ENCODE data around the gene TMCC2. TPM values are rescaled to one million over a fixed set of nuclear protein-coding genes. Genes with fewer than 3 reads are reported as not detected.

The TMCC2 gene
- polyA plus RNA-seq, 6 donors from 2014 or later = 0.12 to 0.77 (median 0.50) TPM; not detected in 1

DNA sequence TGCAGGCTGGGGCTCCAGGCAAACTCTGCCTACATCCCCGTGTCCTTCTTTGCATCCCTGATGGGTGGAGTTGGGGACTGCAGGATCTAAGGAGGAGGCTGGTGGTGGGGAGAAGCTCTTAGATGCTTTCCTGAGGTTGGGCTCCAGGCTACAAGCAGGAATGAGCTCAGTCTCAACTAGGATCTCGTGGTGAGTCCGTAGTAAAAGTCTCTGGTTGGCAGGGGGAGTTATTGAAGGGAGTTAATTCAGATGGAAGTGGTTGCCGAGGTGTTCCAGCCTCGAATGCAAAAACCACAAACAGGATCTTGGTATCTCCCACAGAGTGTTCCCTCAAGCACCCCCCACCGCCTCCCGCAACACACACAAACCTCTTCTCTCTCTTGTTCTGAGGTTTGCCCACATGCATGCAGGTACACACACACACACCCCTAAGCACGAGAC is 35.0 kb downstream of the TMCC2 start:
- Mint-ChIP-seq H3K4me3 (no peak overlapping the region), H3K27me3 (peaks cover 4 to 22% (median 11%) of the 10 kb centered on the region in 3 donors), H3K4me1 (peaks cover 0 to 10% (median 9%) of the 10 kb centered on the region in 3 donors), H3K9me3 (no peaks in the 10 kb centered on the region), H3K27ac (no peak overlapping the region), H3K36me3 (no peaks in the 10 kb centered on the region)
- DNase-seq (no peak), ATAC-seq (ENCODE audit: low read depth in 2 of 2) (no peak)

DNA sequence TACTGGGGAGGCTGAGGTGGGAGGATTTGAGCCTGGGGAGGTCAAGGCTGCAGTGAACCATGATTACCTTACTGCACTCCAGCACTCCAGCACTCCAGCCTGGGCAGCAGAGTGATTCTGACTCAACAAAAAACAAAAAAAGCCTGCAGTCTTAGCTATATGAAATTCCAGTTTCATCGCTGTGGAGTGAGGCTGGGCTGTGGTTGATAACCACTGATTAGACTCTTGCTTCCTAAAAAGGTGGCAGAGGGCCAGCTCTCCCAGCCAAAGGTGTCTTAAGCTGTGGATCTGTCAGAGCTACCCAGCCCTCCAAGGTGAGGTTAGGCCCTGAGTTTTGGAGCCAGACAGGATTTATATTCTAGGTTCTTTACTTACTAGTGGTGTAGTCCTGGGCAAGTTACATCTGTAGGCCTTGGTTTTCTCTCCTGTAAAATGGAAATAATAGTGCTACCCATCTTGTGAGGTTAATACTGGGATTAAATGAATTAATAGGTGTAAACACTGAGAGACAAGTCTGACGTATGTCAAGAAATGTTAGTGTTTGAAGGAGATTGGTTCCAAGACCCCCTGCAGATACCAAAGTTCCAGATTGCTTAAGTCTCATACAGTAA is 35.9 kb downstream of the TMCC2 start:
- no peak overlapping the region for H3K27ac Mint-ChIP-seq
- DNase-seq = no peak
- no peak for ATAC-seq (ENCODE audit: low read depth in 2 of 2)

DNA sequence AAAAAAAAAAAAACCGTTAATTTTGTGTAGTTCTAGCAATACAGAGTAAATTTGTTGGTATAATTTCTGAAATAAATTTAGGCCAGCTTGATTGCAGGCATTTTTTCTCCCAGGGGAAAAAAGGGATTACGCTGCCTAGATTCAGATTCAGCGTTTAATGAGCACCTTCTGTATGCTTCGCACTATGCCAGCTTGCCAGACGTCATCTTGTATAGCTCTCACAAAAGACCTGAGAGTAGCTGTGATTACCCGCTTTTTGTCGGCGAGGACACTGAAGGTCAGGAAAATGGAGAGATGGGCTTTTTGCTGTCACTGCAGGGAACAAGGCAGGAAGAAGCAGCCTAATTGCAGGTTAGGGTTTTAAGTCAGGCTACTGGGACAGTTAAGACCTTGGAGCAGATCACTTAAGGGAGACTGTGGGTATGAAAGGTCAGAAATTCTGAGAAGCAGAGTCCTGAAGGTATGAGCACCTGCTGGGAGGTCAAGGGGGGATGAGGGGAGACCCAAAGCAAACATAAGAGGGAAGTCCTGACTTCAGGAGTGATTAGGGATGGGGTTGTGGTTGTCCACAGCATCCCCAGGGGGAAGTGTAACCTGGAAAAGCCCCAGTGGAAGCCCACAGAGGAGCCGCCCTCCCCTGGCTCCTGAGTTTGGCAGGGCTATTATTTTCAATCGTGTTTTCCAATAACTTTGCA is 39.0 kb downstream of the TMCC2 start:
- H3K27ac Mint-ChIP-seq = no peak overlapping the region

More for the DNA sequence above, 35.9 kb downstream of the TMCC2 start:
- peaks cover 4 to 28% (median 13%) of the 10 kb centered on the region in 3 donors for H3K27me3 Mint-ChIP-seq
- no peaks in the 10 kb centered on the region for H3K9me3 Mint-ChIP-seq
- no peak overlapping the region for H3K4me3 Mint-ChIP-seq
- H3K4me1 Mint-ChIP-seq = peaks cover 0 to 10% (median 9%) of the 10 kb centered on the region in 3 donors
- H3K36me3 Mint-ChIP-seq = no peaks in the 10 kb centered on the region

DNA sequence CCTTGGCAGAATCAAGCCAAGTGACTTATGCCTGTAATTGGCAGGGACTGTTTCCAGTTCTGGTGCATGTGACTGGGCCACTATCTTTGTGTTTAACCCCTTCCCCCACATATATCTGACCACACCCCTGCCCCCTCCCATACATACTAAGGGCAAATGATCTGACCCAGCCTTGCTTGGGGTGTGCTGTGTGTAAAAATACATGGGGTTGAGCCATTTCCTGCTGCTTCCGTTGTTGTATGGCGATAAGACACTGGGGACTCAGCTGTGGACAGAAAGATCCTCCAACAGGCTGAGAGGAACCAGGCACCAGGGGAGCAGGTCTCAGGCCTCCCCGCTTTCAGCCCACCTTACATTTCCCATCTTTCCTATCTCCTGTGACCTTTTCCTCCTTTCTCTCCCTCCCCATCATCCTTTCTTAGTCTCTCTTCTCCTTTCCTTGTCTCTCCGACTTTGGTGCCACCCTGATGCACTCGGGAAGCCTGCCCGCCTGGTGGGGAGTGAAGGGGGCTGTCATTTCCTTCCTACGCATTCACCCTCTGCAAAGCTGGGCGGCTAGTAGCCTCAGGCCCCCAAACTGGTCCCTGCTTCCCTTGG is 39.7 kb downstream of the TMCC2 start:
- ATAC-seq (ENCODE audit: low read depth in 2 of 2) (no peak), DNase-seq (no peak)
- Mint-ChIP-seq H3K4me1 (peaks cover 0 to 5% (median 4%) of the 10 kb centered on the region in 3 donors), H3K9me3 (no peaks in the 10 kb centered on the region), H3K27me3 (peaks cover 4 to 36% (median 6%) of the 10 kb centered on the region in 3 donors), H3K36me3 (no peaks in the 10 kb centered on the region), H3K4me3 (no peak overlapping the region), H3K27ac (no peak overlapping the region)

More for the DNA sequence above, 39.0 kb downstream of the TMCC2 start:
- peaks cover 0 to 8% (median 7%) of the 10 kb centered on the region in 3 donors for H3K4me1 Mint-ChIP-seq
- H3K27me3 Mint-ChIP-seq = peaks cover 4 to 36% (median 9%) of the 10 kb centered on the region in 3 donors
- H3K4me3 Mint-ChIP-seq = peak overlapping the region in 1 of 8 donors; percentile 64
- DNase-seq (no peak), ATAC-seq (ENCODE audit: low read depth in 2 of 2) (no peak)
- no peaks in the 10 kb centered on the region for H3K36me3 Mint-ChIP-seq
- no peaks in the 10 kb centered on the region for H3K9me3 Mint-ChIP-seq

DNA sequence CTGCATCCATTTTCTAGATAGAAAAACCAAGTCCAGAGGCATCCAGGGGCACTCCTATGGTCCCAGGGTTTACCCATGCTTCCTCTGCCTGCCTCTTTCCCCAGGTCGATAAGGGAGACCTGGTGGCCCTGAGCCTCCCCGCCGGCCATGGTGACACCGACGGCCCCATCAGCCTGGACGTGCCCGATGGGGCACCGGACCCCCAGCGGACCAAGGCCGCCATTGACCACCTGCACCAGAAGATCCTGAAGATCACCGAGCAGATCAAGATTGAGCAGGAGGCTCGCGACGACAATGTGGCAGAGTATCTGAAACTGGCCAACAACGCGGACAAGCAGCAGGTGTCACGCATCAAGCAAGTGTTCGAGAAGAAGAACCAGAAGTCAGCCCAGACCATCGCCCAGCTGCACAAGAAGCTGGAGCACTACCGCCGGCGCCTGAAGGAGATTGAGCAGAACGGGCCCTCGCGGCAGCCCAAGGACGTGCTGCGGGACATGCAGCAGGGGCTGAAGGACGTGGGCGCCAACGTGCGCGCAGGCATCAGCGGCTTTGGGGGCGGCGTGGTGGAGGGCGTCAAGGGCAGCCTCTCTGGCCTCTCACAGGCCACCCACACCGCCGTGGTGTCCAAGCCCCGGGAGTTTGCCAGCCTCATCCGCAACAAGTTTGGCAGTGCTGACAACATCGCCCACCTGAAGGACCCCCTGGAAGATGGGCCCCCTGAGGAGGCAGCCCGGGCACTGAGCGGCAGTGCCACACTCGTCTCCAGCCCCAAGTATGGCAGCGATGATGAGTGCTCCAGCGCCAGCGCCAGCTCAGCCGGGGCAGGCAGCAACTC is 41.3 kb downstream of the TMCC2 start:
- no peak for ATAC-seq (ENCODE audit: low read depth in 2 of 2)
- Mint-ChIP-seq H3K27ac (no peak overlapping the region), H3K4me1 (peaks cover 8 to 16% (median 12%) of the 10 kb centered on the region in 3 donors), H3K36me3 (no peaks in the 10 kb centered on the region), H3K4me3 (no peak overlapping the region), H3K9me3 (no peaks in the 10 kb centered on the region), H3K27me3 (peaks cover 0 to 26% (median 6%) of the 10 kb centered on the region in 3 donors)
- DNase-seq = no peak

DNA sequence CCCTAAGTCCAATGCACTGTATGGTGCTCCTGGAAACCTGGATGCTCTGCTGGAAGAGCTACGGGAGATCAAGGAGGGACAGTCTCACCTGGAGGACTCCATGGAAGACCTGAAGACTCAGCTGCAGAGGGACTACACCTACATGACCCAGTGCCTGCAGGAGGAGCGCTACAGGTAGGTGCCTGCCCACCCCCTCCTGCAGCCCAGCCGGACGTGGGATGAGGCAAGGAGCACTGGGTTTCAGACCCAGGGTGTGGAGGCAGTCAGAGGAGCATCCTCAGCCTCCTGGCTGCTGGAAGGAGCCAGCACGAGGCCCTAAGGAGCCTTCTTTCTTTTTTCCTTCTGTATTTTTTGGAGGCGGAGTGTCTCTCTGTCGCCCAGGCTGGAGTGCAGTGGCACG is 42.0 kb downstream of the TMCC2 start:
- Mint-ChIP-seq H3K4me1 (peaks cover 14 to 22% (median 14%) of the 10 kb centered on the region in 3 donors), H3K4me3 (no peak overlapping the region), H3K27ac (peak overlapping the region in 1 of 6 donors; percentile 26), H3K9me3 (no peaks in the 10 kb centered on the region), H3K27me3 (peaks cover 0 to 26% (median 6%) of the 10 kb centered on the region in 3 donors), H3K36me3 (no peaks in the 10 kb centered on the region)
- ATAC-seq (ENCODE audit: low read depth in 2 of 2) = no peak
- no peak for DNase-seq

DNA sequence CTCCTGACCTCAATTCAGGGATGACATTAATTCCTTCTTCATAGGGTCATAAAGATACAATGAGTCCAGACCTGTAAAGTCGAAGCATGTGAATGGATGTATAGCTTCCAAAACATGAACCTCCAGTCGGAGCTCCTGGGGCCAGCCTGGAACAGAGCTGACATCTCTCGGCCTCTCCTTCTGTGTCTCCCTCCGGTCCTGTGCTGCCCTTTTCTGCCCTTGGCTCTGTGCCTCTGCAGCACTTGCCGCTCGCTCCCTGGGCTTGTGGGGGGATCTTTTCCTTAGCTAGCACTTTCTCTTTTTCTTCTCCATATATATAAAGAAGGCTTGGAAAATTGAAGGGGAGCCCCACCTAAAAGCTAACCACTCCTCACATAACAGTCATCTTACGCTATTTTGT is 42.5 kb downstream of the TMCC2 start:
- no peak for ATAC-seq (ENCODE audit: low read depth in 2 of 2)
- Mint-ChIP-seq H3K4me3 (peak overlapping the region in 1 of 8 donors; percentile 20), H3K27me3 (peaks cover 0 to 26% (median 6%) of the 10 kb centered on the region in 3 donors), H3K36me3 (no peaks in the 10 kb centered on the region), H3K27ac (peak overlapping the region in 3 of 6 donors; percentile 23 to 84 (median 78)), H3K9me3 (no peaks in the 10 kb centered on the region), H3K4me1 (peaks cover 18 to 28% (median 20%) of the 10 kb centered on the region in 3 donors)
- no peak for DNase-seq

DNA sequence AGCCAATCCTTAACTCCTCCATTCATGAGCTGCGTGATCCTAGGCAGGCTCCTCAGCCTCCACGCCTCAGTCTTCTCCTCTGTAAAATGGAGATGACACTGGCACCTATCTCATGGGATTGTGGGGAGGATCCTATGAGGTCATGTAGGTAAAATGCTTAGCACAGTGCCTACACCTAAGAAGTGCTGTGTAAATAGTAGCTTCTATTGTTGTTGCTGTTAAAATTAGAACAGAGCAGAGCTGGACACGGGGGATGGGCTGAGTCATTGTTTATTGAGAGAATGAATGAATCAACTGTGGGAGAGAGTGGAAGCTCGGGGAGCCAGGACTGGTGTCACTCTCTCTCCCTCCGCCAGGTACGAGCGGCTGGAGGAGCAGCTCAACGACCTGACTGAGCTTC is 43.0 kb downstream of the TMCC2 start:
- Mint-ChIP-seq H3K4me3 (no peak overlapping the region), H3K36me3 (no peaks in the 10 kb centered on the region), H3K4me1 (peaks cover 23 to 33% (median 25%) of the 10 kb centered on the region in 3 donors), H3K9me3 (no peaks in the 10 kb centered on the region), H3K27me3 (peaks cover 0 to 26% (median 6%) of the 10 kb centered on the region in 3 donors), H3K27ac (peak overlapping the region in 2 of 6 donors; percentile 23 to 86)
- DNase-seq = no peak
- no peak for ATAC-seq (ENCODE audit: low read depth in 2 of 2)

DNA sequence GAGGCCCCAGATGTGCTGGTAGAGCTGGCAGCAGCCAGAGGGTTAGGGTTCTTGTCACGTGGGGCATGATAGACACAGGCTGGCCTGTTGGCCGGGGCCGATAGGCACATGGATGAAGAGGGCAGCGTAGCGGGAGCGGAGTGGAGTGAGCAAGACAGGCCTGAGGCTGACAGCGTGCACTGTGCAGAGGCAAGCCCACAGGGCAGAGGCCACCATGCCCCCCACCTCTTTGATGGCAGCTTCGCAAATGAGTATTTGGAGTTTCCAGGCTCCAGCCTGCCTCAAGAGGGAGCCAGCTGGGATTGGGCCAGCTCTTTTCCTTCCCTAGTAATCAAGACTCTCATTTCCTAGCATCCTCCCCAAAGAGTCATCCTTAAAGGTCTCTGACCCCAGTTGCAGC is 43.5 kb downstream of the TMCC2 start:
- peaks cover 0 to 26% (median 6%) of the 10 kb centered on the region in 3 donors for H3K27me3 Mint-ChIP-seq
- ATAC-seq (ENCODE audit: low read depth in 2 of 2) = no peak
- no peaks in the 10 kb centered on the region for H3K36me3 Mint-ChIP-seq
- H3K4me3 Mint-ChIP-seq = no peak overlapping the region
- peaks cover 25 to 38% (median 30%) of the 10 kb centered on the region in 3 donors for H3K4me1 Mint-ChIP-seq
- no peak for DNase-seq
- no peaks in the 10 kb centered on the region for H3K9me3 Mint-ChIP-seq
- peak overlapping the region in 1 of 6 donors; percentile 71 for H3K27ac Mint-ChIP-seq

DNA sequence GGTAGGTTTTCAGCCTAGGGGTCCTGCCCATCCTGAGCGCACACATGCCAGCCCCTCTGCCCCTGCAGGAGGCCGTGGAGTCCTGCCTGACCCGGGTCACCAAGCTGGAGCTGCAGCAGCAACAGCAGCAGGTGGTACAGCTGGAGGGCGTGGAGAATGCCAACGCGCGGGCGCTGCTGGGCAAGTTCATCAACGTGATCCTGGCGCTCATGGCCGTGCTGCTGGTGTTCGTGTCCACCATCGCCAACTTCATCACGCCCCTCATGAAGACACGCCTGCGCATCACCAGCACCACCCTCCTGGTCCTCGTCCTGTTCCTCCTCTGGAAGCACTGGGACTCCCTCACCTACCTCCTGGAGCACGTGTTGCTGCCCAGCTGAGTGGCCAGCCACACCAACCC is 44.0 kb downstream of the TMCC2 start:
- H3K27ac Mint-ChIP-seq = no peak overlapping the region
- H3K4me1 Mint-ChIP-seq = peaks cover 27 to 43% (median 35%) of the 10 kb centered on the region in 3 donors

DNA sequence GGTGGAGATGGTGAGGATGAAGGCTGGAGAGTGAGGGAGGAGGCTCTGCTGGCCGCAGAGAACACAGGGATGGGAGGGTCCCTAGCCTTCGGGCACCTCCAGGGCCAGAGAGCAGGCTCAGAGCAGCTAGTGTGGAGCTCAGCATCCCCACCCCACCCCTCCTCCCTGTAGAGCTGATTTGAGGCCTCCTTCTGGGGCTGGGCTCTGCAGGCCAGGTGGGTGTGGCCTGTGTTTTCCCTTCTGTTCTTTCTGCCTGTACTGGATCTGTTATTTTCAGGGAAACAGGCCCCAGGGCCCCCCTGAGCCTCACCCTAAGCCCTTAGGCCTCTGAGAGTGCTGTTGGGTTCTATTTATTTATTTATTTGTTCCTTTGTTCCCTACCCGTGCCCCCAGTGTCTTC is 44.8 kb downstream of the TMCC2 start:
- peaks cover 0 to 24% (median 4%) of the 10 kb centered on the region in 3 donors for H3K27me3 Mint-ChIP-seq
- DNase-seq (no peak), ATAC-seq (ENCODE audit: low read depth in 2 of 2) (no peak)
- H3K9me3 Mint-ChIP-seq = no peaks in the 10 kb centered on the region
- no peaks in the 10 kb centered on the region for H3K36me3 Mint-ChIP-seq
- no peak overlapping the region for H3K4me3 Mint-ChIP-seq
- peaks cover 24 to 49% (median 40%) of the 10 kb centered on the region in 3 donors for H3K4me1 Mint-ChIP-seq
- peak overlapping the region in 1 of 6 donors; percentile 72 for H3K27ac Mint-ChIP-seq

More for the DNA sequence above, 44.0 kb downstream of the TMCC2 start:
- ATAC-seq (ENCODE audit: low read depth in 2 of 2) (no peak), DNase-seq (no peak)
- Mint-ChIP-seq H3K27me3 (peaks cover 0 to 26% (median 6%) of the 10 kb centered on the region in 3 donors), H3K36me3 (no peaks in the 10 kb centered on the region), H3K9me3 (no peaks in the 10 kb centered on the region), H3K4me3 (no peak overlapping the region)

DNA sequence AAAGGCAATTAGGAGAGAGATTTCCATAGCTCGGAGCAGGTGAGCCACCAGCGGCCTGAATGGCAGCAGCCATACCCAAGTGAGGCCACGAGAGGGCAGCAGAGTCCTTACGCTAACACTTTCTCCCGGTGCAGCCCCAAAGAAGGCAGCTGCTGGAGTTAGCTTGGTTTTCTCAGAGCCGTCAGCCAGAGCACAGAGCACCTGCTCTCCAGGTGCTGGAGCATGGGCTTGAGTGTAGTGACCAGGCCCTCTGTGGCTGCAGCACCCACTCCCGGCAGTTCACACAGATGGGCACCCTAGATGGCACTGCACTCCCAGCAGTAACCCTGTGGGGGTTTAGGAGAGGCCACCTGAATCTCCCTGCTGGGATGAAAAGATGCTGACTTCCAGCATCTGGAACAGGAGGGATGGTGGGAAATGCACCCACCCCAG is 45.8 kb downstream of the TMCC2 start:
- ATAC-seq (ENCODE audit: low read depth in 2 of 2) = peak; percentile 66 to 75
- peaks cover 0 to 15% (median 0%) of the 10 kb centered on the region in 3 donors for H3K27me3 Mint-ChIP-seq
- H3K27ac Mint-ChIP-seq = peak overlapping the region; percentile 71 to 94 (median 89)
- no peaks in the 10 kb centered on the region for H3K9me3 Mint-ChIP-seq
- DNase-seq = peak; percentile 79
- H3K4me3 Mint-ChIP-seq = peak overlapping the region; percentile 4 to 87 (median 82)
- H3K36me3 Mint-ChIP-seq = no peaks in the 10 kb centered on the region
- peaks cover 31 to 58% (median 49%) of the 10 kb centered on the region in 3 donors for H3K4me1 Mint-ChIP-seq

Measured in naive B cell (primary cell).